ENCODE data around the gene SARS1.

- TF ChIP-seq CTCF (IDR thresholded peaks at IDR 0.05), result no peak
- TF ChIP-seq POLR2A (IDR thresholded peaks at IDR 0.05), result no peak
Measured at GRCh38 chr1:109237512-109237911, 23.8 kb downstream of the SARS1 start.

Measured in tibial nerve (tissue), 3 donors.